VCaP (cell line): Measurements from ENCODE around the gene IL36B.

Experiments
- H3K27ac ChIP-seq: fragments of 450-650 bp; 2 replicates; pipeline ENCODE4 v1.5.1; 2017
- CTCF ChIP-seq: fragments of 450-650 bp; conservative IDR thresholded peaks from 2 replicates; pipeline ENCODE4 v1.5.1; 2017; ENCODE audit warnings: mild to moderate bottlenecking, moderate library complexity

Gene IL36B

DNA sequence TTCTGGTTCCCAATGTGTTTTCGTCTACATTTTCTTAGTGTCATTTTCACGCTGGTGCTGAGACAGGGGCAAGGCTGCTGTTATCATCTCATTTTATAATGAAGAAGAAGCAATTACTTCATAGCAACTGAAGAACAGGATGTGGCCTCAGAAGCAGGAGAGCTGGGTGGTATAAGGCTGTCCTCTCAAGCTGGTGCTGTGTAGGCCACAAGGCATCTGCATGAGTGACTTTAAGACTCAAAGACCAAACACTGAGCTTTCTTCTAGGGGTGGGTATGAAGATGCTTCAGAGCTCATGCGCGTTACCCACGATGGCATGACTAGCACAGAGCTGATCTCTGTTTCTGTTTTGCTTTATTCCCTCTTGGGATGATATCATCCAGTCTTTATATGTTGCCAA, 67.6 kb downstream of the IL36B start:
- no peak overlapping the region for H3K27ac ChIP-seq
- no peak for TF ChIP-seq CTCF

- no peak overlapping the region for H3K27ac ChIP-seq
- no peak for TF ChIP-seq CTCF
These were observed 72.1 kb downstream of the IL36B start for GRCh38 chr2:112980537-112980936.

GRCh38 chr2:112979731-112980130, 72.9 kb downstream of the IL36B start:
- TF ChIP-seq CTCF, result no peak
- no peak overlapping the region for H3K27ac ChIP-seq

DNA sequence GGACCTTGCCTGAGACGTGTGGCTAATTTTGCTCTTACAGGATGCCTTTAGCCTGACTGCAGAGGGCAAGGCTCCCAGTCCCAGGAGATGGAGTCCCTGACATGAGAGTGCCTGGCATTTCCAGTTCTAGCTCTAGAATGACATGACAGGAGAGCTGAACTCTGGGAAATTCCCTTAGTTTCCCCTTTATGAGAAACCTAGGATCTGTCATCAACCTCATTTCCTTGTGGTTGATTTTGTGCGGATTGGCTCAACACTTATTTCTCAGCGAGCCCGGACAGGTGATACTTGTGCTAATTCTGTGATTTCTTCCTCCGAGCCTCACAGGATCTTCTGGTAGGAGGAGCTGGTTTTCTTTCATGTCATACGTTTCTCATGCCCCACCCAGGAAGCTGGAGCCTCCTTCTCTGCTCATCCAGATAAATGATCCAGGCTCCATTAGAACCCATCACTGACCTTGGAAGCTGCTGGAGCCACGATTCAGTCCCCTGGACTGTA, 75.1 kb downstream of the IL36B start, which contains the start of gene IL36G:
Gene IL36G, plus strand, starts transcription at position 448 of the 498 bp plus-strand sequence. CDS start 633 bp downstream, outside the sequence.
- TF ChIP-seq CTCF, result no peak
- H3K27ac ChIP-seq, result no peak within 1 kb of the TSS
